Activated CD4-positive, alpha-beta T cell treated with anti-CD3 and anti-CD28 coated beads, Interleukin-2, Interleukin-4, amounts not matched to agents 100 ng/mL and 50 ng/mL, durations not matched to agents 16 hours and 8 hours (primary cell): ENCODE results near the gene ALLC.

Experiments
- DNase-seq: peaks from one replicate; pipeline ENCODE4 v3.0.0-alpha.2; 2020; ENCODE audit warnings: low spot score

ALLC gene

DNA sequence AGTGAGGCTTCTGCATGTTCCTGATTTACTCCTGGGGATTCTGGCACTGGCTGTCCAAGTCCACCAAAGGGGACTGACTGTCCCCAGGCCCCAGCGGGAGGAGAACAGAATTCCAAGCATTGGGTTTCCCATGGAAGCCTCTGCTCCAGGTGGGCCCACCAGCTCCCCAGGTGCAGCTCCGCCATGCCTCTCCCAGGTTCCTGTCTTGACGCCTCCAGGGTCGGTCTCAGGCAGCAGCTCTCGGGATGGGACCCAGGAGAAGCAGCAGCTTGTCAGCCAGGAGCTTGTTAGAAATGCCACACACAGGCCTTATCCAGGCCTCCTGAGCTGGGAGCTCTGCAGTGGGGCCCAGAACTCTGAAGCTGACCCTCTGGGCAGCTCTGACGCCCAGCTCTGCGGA is 93.3 kb downstream of the ALLC start:
- DNase-seq = no peak

- no peak for DNase-seq
Observed at GRCh38 chr2:3751806-3752205, 93.8 kb downstream of the ALLC start.
